B cell (primary cell): ENCODE measurements around the gene VTI1A. TPM values are rescaled to one million over a fixed set of nuclear protein-coding genes. Genes with fewer than 3 reads are reported as not detected.

Experiments
- ATAC-seq: fragments of 200-7000 bp; cut with Tn5 transposase; one replicate; pipeline ENCODE4 v1.10.0; 2021; ENCODE audit warnings: low read depth, mild to moderate bottlenecking, moderate number of reproducible peaks, moderate library complexity
- CTCF ChIA-PET: fragments of 350-600 bp; sonication (Branson Sonifier 250); formaldehyde crosslinking; loops from one replicate; lab custom pipeline; 2021; ENCODE audit warnings: antibody characterized with exemption, inconsistent platforms; lab: Charles Lee
- POLR2A ChIA-PET: fragments of 350-600 bp; sonication (Branson Sonifier 250); formaldehyde crosslinking; loops from one replicate; lab custom pipeline; 2021; ENCODE audit warnings: antibody characterized with exemption; lab: Charles Lee
- DNase-seq: peaks from one replicate; pipeline ENCODE4 v3.0.0; 2013
- H2AFZ ChIP-seq: 2 replicates; pipeline ENCODE4 v1.6.1; 2012; ENCODE audit warnings: mild to moderate bottlenecking, low read depth, low read length; ENCODE audit not compliant: insufficient read depth, poor library complexity, severe bottlenecking
- H3K27ac ChIP-seq, 2 donors: 1 replicate in 1 of 2; 2 replicates in 1 of 2; pipeline ENCODE4 v1.5.1; 2012 to 2013; ENCODE audit warnings: low read length in 2 of 2, mild to moderate bottlenecking in 2 of 2, moderate library complexity in 1 of 2
- H3K27me3 ChIP-seq, 4 experiments: fragments of 200-600 bp in 1 of 4; sonication (generic) in 1 of 4; replicated peaks in 1 of 4; 1 replicate in 2 of 4; 2 replicates in 2 of 4; pipeline versions ENCODE4 v1.6.1 to v1.7.0; 2013 to 2016; ENCODE audit warnings: low read length in 3 of 4, mild to moderate bottlenecking in 2 of 4, mixed read lengths in 1 of 4, moderate library complexity in 1 of 4; ENCODE audit not compliant: insufficient read depth in 4 of 4, control insufficient read depth in 3 of 4; ENCODE audit errors: control extremely low read depth in 1 of 4
- H3K36me3 ChIP-seq, 2 experiments: replicated peaks in 1 of 2; 1 replicate in 1 of 2; 2 replicates in 1 of 2; pipeline versions ENCODE4 v1.6.1 to v1.7.1; 2013; ENCODE audit warnings: low read length in 1 of 2; ENCODE audit not compliant: insufficient read depth in 2 of 2, control insufficient read depth in 1 of 2; ENCODE audit errors: control extremely low read depth in 1 of 2, extremely low read depth in 1 of 2
- H3K4me1 ChIP-seq, 2 donors: fragments of 200-600 bp in 1 of 2; sonication (generic) in 1 of 2; 1 replicate in 1 of 2; 2 replicates in 1 of 2; pipeline versions ENCODE4 v1.5.1 to v1.6.1; 2013 to 2017; ENCODE audit warnings: low read length in 2 of 2; ENCODE audit not compliant: control insufficient read depth in 2 of 2, insufficient read depth in 2 of 2
- H3K4me2 ChIP-seq: replicated peaks from 2 replicates; pipeline ENCODE3; 2012; ENCODE audit warnings: mild to moderate bottlenecking, low read depth, low read length; ENCODE audit not compliant: poor library complexity, severe bottlenecking
- H3K4me3 ChIP-seq, 5 experiments: fragments of 200-600 bp in 1 of 5; sonication (generic) in 1 of 5; 1 replicate in 3 of 5; 2 replicates in 2 of 5; pipeline versions ENCODE4 v1.5.1 to v1.7.0; 2011 to 2016; ENCODE audit warnings: low read length in 4 of 5, mild to moderate bottlenecking in 4 of 5, low read depth in 2 of 5, control low read depth in 1 of 5, moderate library complexity in 1 of 5; ENCODE audit not compliant: insufficient read depth in 1 of 5; ENCODE audit errors: control extremely low read depth in 1 of 5, extremely low read depth in 1 of 5
- H3K79me2 ChIP-seq: fragments of 200-600 bp; sonication (generic); one replicate; pipeline ENCODE4 v1.6.0; 2016; ENCODE audit warnings: low read length; ENCODE audit not compliant: control insufficient read depth, insufficient read depth
- H3K9ac ChIP-seq: fragments of 200-600 bp; sonication (generic); 2 replicates; pipeline ENCODE4 v1.6.1; 2017; ENCODE audit warnings: mild to moderate bottlenecking, low read length, moderate library complexity
- H3K9me3 ChIP-seq, 3 donors: one replicate each; pipeline versions ENCODE4 v1.6.1 to v1.7.1; 2013; ENCODE audit warnings: low read length in 2 of 3; ENCODE audit not compliant: control insufficient read depth in 2 of 3, insufficient read depth in 1 of 3; ENCODE audit errors: control extremely low read depth in 1 of 3
- H4K20me1 ChIP-seq: 2 replicates; pipeline ENCODE4 v1.6.0; 2012; ENCODE audit warnings: mild to moderate bottlenecking, low read length; ENCODE audit not compliant: insufficient read depth, control insufficient read depth, poor library complexity, severe bottlenecking
- H3K27ac Mint-ChIP-seq: one replicate; pipeline ENCODE4 v1.8.0; 2021; ENCODE audit warnings: mixed read lengths
- H3K27me3 Mint-ChIP-seq: one replicate; pipeline ENCODE4 v1.8.0; 2021; ENCODE audit warnings: mixed read lengths
- H3K4me1 Mint-ChIP-seq: one replicate; pipeline ENCODE4 v1.8.0; 2021; ENCODE audit warnings: mixed read lengths
- H3K4me3 Mint-ChIP-seq: one replicate; pipeline ENCODE4 v1.8.0; 2021; ENCODE audit warnings: mixed read lengths
- H3K9me3 Mint-ChIP-seq: one replicate; pipeline ENCODE4 v1.8.0; 2022; ENCODE audit warnings: mixed read lengths; ENCODE audit not compliant: insufficient read depth
- CTCF ChIP-seq: fragments of 200-600 bp; IDR thresholded peaks from one replicate; pipeline ENCODE4 v1.8.0; 2022; ENCODE audit warnings: antibody characterized with exemption, mild to moderate bottlenecking
- EZH2 ChIP-seq: IDR thresholded peaks from 2 replicates; pipeline ENCODE4 v1.6.1; 2012; ENCODE audit warnings: borderline replicate concordance, low read depth, mild to moderate bottlenecking, moderate library complexity, low read length; ENCODE audit not compliant: insufficient read depth, poor library complexity, severe bottlenecking
- WGBS: methylation state at CpG from one replicate; pipeline ENCODE4 v1.1.5; 2013; ENCODE audit warnings: missing lambda C conversion rate; ENCODE audit not compliant: insufficient coverage; 5-methylcytosine and 5-hydroxymethylcytosine counted together
- intact Hi-C: fragments of 100-400 bp; cut with micrococcal nuclease; formaldehyde crosslinking; loops from one replicate; pipeline ENCODE4 v1.10.0; 2022
- polyA plus RNA-seq: library from polyadenylated mRNA; depleted of rRNA; stranded (reverse); fragments of >200 nt; gene quantifications from 2 replicates; pipeline ENCODE4 v1.2.3, GENCODE V29; 2012
- total RNA-seq, 2 donors: library from RNA; stranded (reverse); fragments of 120-200 nt in 1 of 2; gene quantifications; 1 replicate in 1 of 2; 2 replicates in 1 of 2; pipeline versions ENCODE4 v1.2.3 to v1.2.4, GENCODE V29; 2013 to 2022

Gene VTI1A
- total and polyA plus RNA-seq, 2 donors (not counting 1 experiment from before 2014, with no cell fraction given), result 20.0 to 84.1 TPM

GRCh38 chr10:112738606-112739591 is 291.9 kb downstream of the VTI1A start:
- DNase-seq, result no peak
- no peak overlapping the region for H3K4me2 ChIP-seq
- POLR2A ChIA-PET, result no interaction called here
- no peak overlapping the region for H3K27ac Mint-ChIP-seq
- H3K4me1 ChIP-seq, result no peaks in the 10 kb centered on the region
- TF ChIP-seq EZH2 (no peak), CTCF (no peak)
- H3K27ac ChIP-seq, result no peak overlapping the region
- no peaks in the 10 kb centered on the region for H4K20me1 ChIP-seq
- H3K9ac ChIP-seq, result no peak overlapping the region
- no peaks in the 10 kb centered on the region for H3K9me3 Mint-ChIP-seq
- WGBS, result 95% methylated on average over 8 of the region's 11 CpGs
- no peak overlapping the region for H3K4me3 Mint-ChIP-seq
- no peaks in the 10 kb centered on the region for H3K4me1 Mint-ChIP-seq
- H3K27me3 ChIP-seq, result no peaks in the 10 kb centered on the region
- H3K4me3 ChIP-seq, result no peak overlapping the region
- peaks cover 2 to 10% of the 10 kb centered on the region in 2 experiments for H3K36me3 ChIP-seq
- no peaks in the 10 kb centered on the region for H3K27me3 Mint-ChIP-seq
- intact Hi-C loops, result no loop called here
- ATAC-seq, result no peak
- no peaks in the 10 kb centered on the region for H3K9me3 ChIP-seq
- H2AFZ ChIP-seq, result no peak overlapping the region
- CTCF ChIA-PET, result no interaction called here
- no peaks in the 10 kb centered on the region for H3K79me2 ChIP-seq
